ENCODE data around the gene KCNQ1. TPM values are rescaled to one million over a fixed set of nuclear protein-coding genes. Genes with fewer than 3 reads are reported as not detected.
A peak's percentile ranks its signal among the peaks of the same experiment; 100 is the strongest.

KCNQ1 gene
- polyA plus RNA-seq, 4 donors, result 18.4 to 54.4 (median 21.3) TPM

- 93 to 100% (median 100%) methylated on average over 1 of the region's 1 CpG for WGBS, 3 donors
- FAIRE-seq (no peak), DNase-seq (no peak)
- H3K9me3 ChIP-seq (ENCODE audit: control insufficient read depth in 2 of 2, insufficient read depth in 1 of 2, low read depth in 1 of 2, low read length in 1 of 2), result peaks cover 0 to 9% of the 10 kb centered on the region in 2 donors
- H3K4me1 ChIP-seq (ENCODE audit: control insufficient read depth in 3 of 3, insufficient read depth in 2 of 3, low read depth in 1 of 3, low read length in 2 of 3), result no peaks in the 10 kb centered on the region
- H3K27ac ChIP-seq (ENCODE audit: low read depth in 1 of 3, low read length in 2 of 3), result no peak overlapping the region
- H3K27me3 ChIP-seq (ENCODE audit: control insufficient read depth in 3 of 3, insufficient read depth in 3 of 3, low read length in 3 of 3), result peaks cover 0 to 2% (median 0%) of the 10 kb centered on the region in 3 donors
- no peak overlapping the region for H3K4me3 ChIP-seq (ENCODE audit: low read depth in 1 of 3, low read length in 3 of 3)
- H3K36me3 ChIP-seq (ENCODE audit: control insufficient read depth in 3 of 3, insufficient read depth in 2 of 3, low read depth in 1 of 3, low read length in 3 of 3), result peaks cover 0 to 44% (median 0%) of the 10 kb centered on the region in 3 donors
Observed at GRCh38 chr11:2594267-2594666, 149.5 kb downstream of the KCNQ1 start.

- FAIRE-seq (no peak), DNase-seq (no peak)
- no peaks in the 10 kb centered on the region for H3K4me1 ChIP-seq (ENCODE audit: control insufficient read depth in 3 of 3, insufficient read depth in 2 of 3, low read depth in 1 of 3, low read length in 2 of 3)
- peaks cover 0 to 9% of the 10 kb centered on the region in 2 donors for H3K9me3 ChIP-seq (ENCODE audit: control insufficient read depth in 2 of 2, insufficient read depth in 1 of 2, low read depth in 1 of 2, low read length in 1 of 2)
- no peak overlapping the region for H3K4me3 ChIP-seq (ENCODE audit: low read depth in 1 of 3, low read length in 3 of 3)
- H3K27me3 ChIP-seq (ENCODE audit: control insufficient read depth in 3 of 3, insufficient read depth in 3 of 3, low read length in 3 of 3), result peaks cover 0 to 2% (median 0%) of the 10 kb centered on the region in 3 donors
- 90 to 95% (median 93%) methylated on average over 3 of the region's 3 CpGs for WGBS, 3 donors
- peaks cover 0 to 35% (median 0%) of the 10 kb centered on the region in 3 donors for H3K36me3 ChIP-seq (ENCODE audit: control insufficient read depth in 3 of 3, insufficient read depth in 2 of 3, low read depth in 1 of 3, low read length in 3 of 3)
- H3K27ac ChIP-seq (ENCODE audit: low read depth in 1 of 3, low read length in 2 of 3), result no peak overlapping the region
Observed at GRCh38 chr11:2595204-2595603, 150.4 kb downstream of the KCNQ1 start.

GRCh38 chr11:2599561-2600189 lies 154.9 kb downstream of the KCNQ1 start:
- FAIRE-seq, result no peak
- no peaks in the 10 kb centered on the region for H3K36me3 ChIP-seq (ENCODE audit: control insufficient read depth in 3 of 3, insufficient read depth in 2 of 3, low read depth in 1 of 3, low read length in 3 of 3)

GRCh38 chr11:2609345-2609744 lies 164.5 kb downstream of the KCNQ1 start:
- Histone ChIP-seq H3K9me3 (ENCODE audit: control insufficient read depth in 2 of 2, insufficient read depth in 1 of 2, low read depth in 1 of 2, low read length in 1 of 2) (peaks cover 0 to 18% of the 10 kb centered on the region in 2 donors), H3K27me3 (ENCODE audit: control insufficient read depth in 3 of 3, insufficient read depth in 3 of 3, low read length in 3 of 3) (peaks cover 0 to 3% (median 0%) of the 10 kb centered on the region in 3 donors), H3K36me3 (ENCODE audit: control insufficient read depth in 3 of 3, insufficient read depth in 2 of 3, low read depth in 1 of 3, low read length in 3 of 3) (no peaks in the 10 kb centered on the region), H3K27ac (ENCODE audit: low read depth in 1 of 3, low read length in 2 of 3) (no peak overlapping the region), H3K4me1 (ENCODE audit: control insufficient read depth in 3 of 3, insufficient read depth in 2 of 3, low read depth in 1 of 3, low read length in 2 of 3) (no peaks in the 10 kb centered on the region), H3K4me3 (ENCODE audit: low read depth in 1 of 3, low read length in 3 of 3) (no peak overlapping the region)
- FAIRE-seq, result no peak
- 88 to 94% (median 89%) methylated on average over 2 of the region's 2 CpGs for WGBS, 3 donors
- no peak for DNase-seq

More at GRCh38 chr11:2599561-2600189, 154.9 kb downstream of the KCNQ1 start:
- no peak for DNase-seq
- no peaks in the 10 kb centered on the region for H3K27me3 ChIP-seq (ENCODE audit: control insufficient read depth in 3 of 3, insufficient read depth in 3 of 3, low read length in 3 of 3)
- H3K4me1 ChIP-seq (ENCODE audit: control insufficient read depth in 3 of 3, insufficient read depth in 2 of 3, low read depth in 1 of 3, low read length in 2 of 3), result no peaks in the 10 kb centered on the region
- H3K4me3 ChIP-seq (ENCODE audit: low read depth in 1 of 3, low read length in 3 of 3), result no peak overlapping the region
- H3K27ac ChIP-seq (ENCODE audit: low read depth in 1 of 3, low read length in 2 of 3), result no peak overlapping the region
- peaks cover 0 to 3% of the 10 kb centered on the region in 2 donors for H3K9me3 ChIP-seq (ENCODE audit: control insufficient read depth in 2 of 2, insufficient read depth in 1 of 2, low read depth in 1 of 2, low read length in 1 of 2)
- 83 to 91% (median 86%) methylated on average over 8 of the region's 8 CpGs for WGBS, 3 donors

- Histone ChIP-seq H3K4me3 (ENCODE audit: low read depth in 1 of 3, low read length in 3 of 3) (no peak overlapping the region), H3K4me1 (ENCODE audit: control insufficient read depth in 3 of 3, insufficient read depth in 2 of 3, low read depth in 1 of 3, low read length in 2 of 3) (no peaks in the 10 kb centered on the region), H3K27ac (ENCODE audit: low read depth in 1 of 3, low read length in 2 of 3) (peak overlapping the region in 1 of 3 donors; percentile 16), H3K27me3 (ENCODE audit: control insufficient read depth in 3 of 3, insufficient read depth in 3 of 3, low read length in 3 of 3) (no peaks in the 10 kb centered on the region), H3K9me3 (ENCODE audit: control insufficient read depth in 2 of 2, insufficient read depth in 1 of 2, low read depth in 1 of 2, low read length in 1 of 2) (peaks cover 0 to 14% of the 10 kb centered on the region in 2 donors), H3K36me3 (ENCODE audit: control insufficient read depth in 3 of 3, insufficient read depth in 2 of 3, low read depth in 1 of 3, low read length in 3 of 3) (no peaks in the 10 kb centered on the region)
- peak in 1 of 2 donors; percentile 35 for DNase-seq
- FAIRE-seq, result no peak
- WGBS, 3 donors, result 85 to 91% (median 88%) methylated on average over 4 of the region's 4 CpGs
Observed at GRCh38 chr11:2612884-2613571, 168.2 kb downstream of the KCNQ1 start.

GRCh38 chr11:2621894-2622293 lies 177.1 kb downstream of the KCNQ1 start:
- H3K36me3 ChIP-seq (ENCODE audit: control insufficient read depth in 3 of 3, insufficient read depth in 2 of 3, low read depth in 1 of 3, low read length in 3 of 3), result peaks cover 0 to 2% (median 0%) of the 10 kb centered on the region in 3 donors
- H3K27ac ChIP-seq (ENCODE audit: low read depth in 1 of 3, low read length in 2 of 3), result no peak overlapping the region
- no peaks in the 10 kb centered on the region for H3K4me1 ChIP-seq (ENCODE audit: control insufficient read depth in 3 of 3, insufficient read depth in 2 of 3, low read depth in 1 of 3, low read length in 2 of 3)
- WGBS, 3 donors, result 28 to 32% (median 29%) methylated on average over 3 of the region's 3 CpGs
- no peak for FAIRE-seq
- DNase-seq, result no peak
- no peak overlapping the region for H3K4me3 ChIP-seq (ENCODE audit: low read depth in 1 of 3, low read length in 3 of 3)
- H3K27me3 ChIP-seq (ENCODE audit: control insufficient read depth in 3 of 3, insufficient read depth in 3 of 3, low read length in 3 of 3), result no peaks in the 10 kb centered on the region
- H3K9me3 ChIP-seq (ENCODE audit: control insufficient read depth in 2 of 2, insufficient read depth in 1 of 2, low read depth in 1 of 2, low read length in 1 of 2), result peaks cover 0 to 13% of the 10 kb centered on the region in 2 donors

GRCh38 chr11:2625183-2625582 lies 180.4 kb downstream of the KCNQ1 start:
- no peak for FAIRE-seq
- Histone ChIP-seq H3K36me3 (ENCODE audit: control insufficient read depth in 3 of 3, insufficient read depth in 2 of 3, low read depth in 1 of 3, low read length in 3 of 3) (peaks cover 0 to 2% (median 0%) of the 10 kb centered on the region in 3 donors), H3K4me1 (ENCODE audit: control insufficient read depth in 3 of 3, insufficient read depth in 2 of 3, low read depth in 1 of 3, low read length in 2 of 3) (no peaks in the 10 kb centered on the region), H3K9me3 (ENCODE audit: control insufficient read depth in 2 of 2, insufficient read depth in 1 of 2, low read depth in 1 of 2, low read length in 1 of 2) (peaks cover 0 to 16% of the 10 kb centered on the region in 2 donors), H3K27ac (ENCODE audit: low read depth in 1 of 3, low read length in 2 of 3) (no peak overlapping the region), H3K27me3 (ENCODE audit: control insufficient read depth in 3 of 3, insufficient read depth in 3 of 3, low read length in 3 of 3) (no peaks in the 10 kb centered on the region), H3K4me3 (ENCODE audit: low read depth in 1 of 3, low read length in 3 of 3) (no peak overlapping the region)
- no peak for DNase-seq
- 52 to 62% (median 58%) methylated on average over 3 of the region's 3 CpGs for WGBS, 3 donors

- Histone ChIP-seq H3K36me3 (ENCODE audit: control insufficient read depth in 3 of 3, insufficient read depth in 2 of 3, low read depth in 1 of 3, low read length in 3 of 3) (peaks cover 0 to 2% (median 0%) of the 10 kb centered on the region in 3 donors), H3K27me3 (ENCODE audit: control insufficient read depth in 3 of 3, insufficient read depth in 3 of 3, low read length in 3 of 3) (no peaks in the 10 kb centered on the region), H3K27ac (ENCODE audit: low read depth in 1 of 3, low read length in 2 of 3) (no peak overlapping the region), H3K9me3 (ENCODE audit: control insufficient read depth in 2 of 2, insufficient read depth in 1 of 2, low read depth in 1 of 2, low read length in 1 of 2) (peaks cover 0 to 25% of the 10 kb centered on the region in 2 donors), H3K4me1 (ENCODE audit: control insufficient read depth in 3 of 3, insufficient read depth in 2 of 3, low read depth in 1 of 3, low read length in 2 of 3) (no peaks in the 10 kb centered on the region), H3K4me3 (ENCODE audit: low read depth in 1 of 3, low read length in 3 of 3) (no peak overlapping the region)
- DNase-seq (no peak), FAIRE-seq (no peak)
- WGBS, 3 donors, result 90 to 100% (median 100%) methylated on average over 1 of the region's 1 CpG
Observed at GRCh38 chr11:2630679-2631078, 185.9 kb downstream of the KCNQ1 start.

Measured in small intestine (tissue), 7 donors.